GM12878 (cell line): ENCODE results near the gene RIPPLY3. TPM values are rescaled to one million over a fixed set of nuclear protein-coding genes. Genes with fewer than 3 reads are reported as not detected.

Experiments
- ATAC-seq: fragments of 200-7000 bp; cut with Tn5 transposase; 3 replicates; pipeline ENCODE4 v1.9.1; 2020; ENCODE audit warnings: mild to moderate bottlenecking, moderate library complexity
- BruUV-seq: library from RNA; stranded (reverse); fragments of 400-500 nt; replicated peaks from 2 replicates; lab custom pipeline; 2021; lab: Mats Ljungman, UMichigan
- CTCF ChIA-PET: fragments of 300-600 bp; sonication (Branson Sonifier 250); formaldehyde crosslinking; extraction: SDS; loops from one replicate; lab custom pipeline; 2021; ENCODE audit warnings: inconsistent platforms; lab: Yijun Ruan, JAX
- POLR2A ChIA-PET: fragments of 350-600 bp; formaldehyde crosslinking; extraction: SDS; loops from one replicate; lab custom pipeline; 2021; ENCODE audit warnings: inconsistent platforms; lab: Charles Lee
- RAD21 ChIA-PET: fragments of 300-600 bp; sonication (Branson Sonifier 250); formaldehyde crosslinking; loops from one replicate; lab custom pipeline; 2023; ENCODE audit warnings: antibody characterized with exemption; ENCODE audit not compliant: unreplicated experiment; lab: Charles Lee
- SMC1A ChIA-PET: fragments of 300-600 bp; sonication (Branson Sonifier 250); formaldehyde crosslinking; loops from one replicate; lab custom pipeline; 2023; ENCODE audit not compliant: unreplicated experiment, uncharacterized antibody; lab: Charles Lee
- DNase-seq: peaks from one replicate; pipeline ENCODE4 v3.0.0-alpha.2; 2011; ENCODE audit warnings: low read depth, low spot score
- FAIRE-seq: peaks from 3 replicates; lab custom pipeline; 2011; peaks lifted over from hg19 to GRCh38; lab: Jason Lieb, UNC
- H2AFZ ChIP-seq: 2 replicates; pipeline ENCODE4 v1.6.0; 2011; ENCODE audit warnings: low read depth, low read length, control low read depth; ENCODE audit not compliant: control insufficient read depth
- H3K27ac ChIP-seq: 2 replicates; pipeline ENCODE4 v1.5.1; 2011; ENCODE audit warnings: control low read depth; ENCODE audit not compliant: control insufficient read depth, insufficient read depth
- H3K27me3 ChIP-seq, 2 experiments: replicated peaks in 1 of 2; 2 replicates each; pipeline versions ENCODE4 v1.6.0 to v1.6.1; 2011; ENCODE audit warnings: low read length in 1 of 2; ENCODE audit not compliant: control insufficient read depth in 2 of 2, insufficient read depth in 2 of 2
- H3K36me3 ChIP-seq, 2 experiments: 2 replicates each; pipeline ENCODE4 v1.5.1; 2011; ENCODE audit warnings: low read length in 1 of 2; ENCODE audit not compliant: control insufficient read depth in 2 of 2, insufficient read depth in 2 of 2
- H3K4me1 ChIP-seq: 2 replicates; pipeline ENCODE4 v1.6.1; 2011; ENCODE audit warnings: mild to moderate bottlenecking, low read length, moderate library complexity, mixed read lengths; ENCODE audit not compliant: control insufficient read depth, insufficient read depth
- H3K4me2 ChIP-seq: 2 replicates; pipeline ENCODE4 v1.6.0; 2011; ENCODE audit warnings: control low read depth; ENCODE audit not compliant: control insufficient read depth, insufficient read depth
- H3K4me3 ChIP-seq: fragments of 200-600 bp; sonication (generic); 2 replicates; pipeline ENCODE4 v1.5.1; 2016
- H3K79me2 ChIP-seq: 2 replicates; pipeline ENCODE4 v1.6.0; 2011; ENCODE audit warnings: low read length; ENCODE audit not compliant: control insufficient read depth, insufficient read depth
- H3K9ac ChIP-seq: 2 replicates; pipeline ENCODE4 v1.8.0; 2011; ENCODE audit warnings: low read length, control low read depth, mixed read lengths; ENCODE audit not compliant: control insufficient read depth, insufficient read depth
- H3K9me3 ChIP-seq: replicated peaks from 3 replicates; pipeline ENCODE4 v1.5.1; 2011; ENCODE audit warnings: mild to moderate bottlenecking, low read length; ENCODE audit not compliant: control insufficient read depth, insufficient read depth
- H4K20me1 ChIP-seq: 2 replicates; pipeline ENCODE4 v1.6.0; 2011; ENCODE audit not compliant: control insufficient read depth, insufficient read depth
- ESRRA ChIP-seq: IDR thresholded peaks from 2 replicates; pipeline ENCODE4 v1.6.1; 2012; ENCODE audit warnings: mild to moderate bottlenecking, low read length, improper control_type of control experiment
- EZH2 ChIP-seq: IDR thresholded peaks from 2 replicates; pipeline ENCODE4 v1.6.1; 2012; ENCODE audit warnings: low read depth, mild to moderate bottlenecking, control low read depth, inconsistent platforms, low read length, borderline replicate concordance; ENCODE audit not compliant: control insufficient read depth
- HDGF ChIP-seq: fragments of 450-650 bp; IDR thresholded peaks from 2 replicates; pipeline ENCODE4 v1.6.1; 2016; ENCODE audit warnings: antibody characterized with exemption
- NR2C1 ChIP-seq: fragments of 450-650 bp; IDR thresholded peaks from 2 replicates; pipeline ENCODE4 v1.6.1; 2017; ENCODE audit warnings: antibody characterized with exemption, mild to moderate bottlenecking, moderate library complexity
- RCOR1 ChIP-seq: conservative IDR thresholded peaks from 2 replicates; pipeline ENCODE4 v1.6.1; 2012; ENCODE audit warnings: low read depth, low read length, improper control_type of control experiment
- ZBED1 ChIP-seq: IDR thresholded peaks from 2 replicates; pipeline ENCODE4 v1.6.1; 2016; ENCODE audit warnings: borderline replicate concordance
- ZNF384 ChIP-seq: IDR thresholded peaks from 2 replicates; pipeline ENCODE4 v1.6.1; 2012; ENCODE audit warnings: low read depth, mild to moderate bottlenecking, low read length, improper control_type of control experiment, borderline replicate concordance
- WGBS: methylation state at CpG from one replicate; pipeline ENCODE4 v1.1.6; 2016; ENCODE audit warnings: low lambda C conversion rate; ENCODE audit not compliant: insufficient replicate concordance, insufficient coverage; ENCODE audit errors: missing lambda C conversion rate; 5-methylcytosine and 5-hydroxymethylcytosine counted together
- in situ Hi-C: fragments of 300-500 bp; cut with MboI; formaldehyde crosslinking; loops from 9 replicates; pipeline ENCODE4 v1.14.3; 2018; ENCODE audit warnings: mixed read lengths
- intact Hi-C: fragments of 100-400 bp; cut with micrococcal nuclease; formaldehyde crosslinking; loops from one replicate; pipeline ENCODE4 v1.14.2; 2022; ENCODE audit not compliant: unreplicated experiment
- polyA plus RNA-seq, 11 experiments: library from polyadenylated mRNA; depleted of rRNA in 4 of 11; unstranded in 6 of 11; stranded (reverse) in 5 of 11; fragments of >200 nt; fragmentation: Nextera tagmentation in 4 of 11; fragmentation: Illumina TruSeq in 1 of 11; extraction: Ambion mirVana in 4 of 11; extraction: Trizol in 1 of 11; gene quantifications; 1 replicate in 1 of 11; 2 replicates in 10 of 11; pipeline versions ENCODE4 v1.2.1 to v1.2.3, GENCODE V29; 2011 to 2016; ENCODE audit warnings: inconsistent platforms in 2 of 11, missing spikeins in 2 of 11, low read depth in 1 of 11
- total RNA-seq, 4 experiments: library from RNA; depleted of rRNA in 3 of 4; stranded (reverse); fragments of >200 nt in 3 of 4; fragmentation: Illumina TruSeq in 1 of 4; extraction: Trizol in 1 of 4; gene quantifications; 2 replicates each; pipeline versions ENCODE4 v1.2.1 to v1.2.3, GENCODE V29; 2013 to 2021
- TF ChIP-seq, protein P1 (sequence below): fragments of 450-650 bp; IDR thresholded peaks from 2 replicates; pipeline ENCODE4 v1.6.1; 2017; ENCODE audit warnings: mild to moderate bottlenecking, moderate library complexity
- TF ChIP-seq, protein P2 (sequence below): fragments of 450-650 bp; IDR thresholded peaks from 2 replicates; pipeline ENCODE4 v1.6.1; 2016; ENCODE audit warnings: mild to moderate bottlenecking
- TF ChIP-seq, protein P3 (sequence below): fragments of 450-650 bp; IDR thresholded peaks from 2 replicates; pipeline ENCODE4 v1.6.1; 2016; ENCODE audit warnings: mild to moderate bottlenecking

The RIPPLY3 gene
- total and polyA plus RNA-seq, 10 of the 15 experiments (the other 5 are each of a cell fraction or from before 2014, with no cell fraction given) = not detected

DNA sequence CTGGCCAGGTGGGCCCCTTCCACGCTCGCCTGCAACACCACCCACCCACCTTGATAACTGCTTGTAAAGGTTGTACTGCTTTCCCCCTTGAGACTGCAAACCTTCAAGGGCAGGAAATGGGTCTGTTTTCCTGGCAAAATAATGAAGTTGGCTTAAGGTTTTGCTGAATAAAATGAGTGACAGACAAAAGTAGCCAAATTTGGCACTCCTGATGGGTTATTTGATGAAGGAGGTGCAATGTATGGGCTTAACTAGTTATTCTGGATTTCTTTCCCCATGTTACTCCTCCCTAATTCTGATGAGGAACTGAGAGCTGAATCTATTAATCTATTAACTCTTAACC, 25.5 kb upstream of the RIPPLY3 start:
- FAIRE-seq = no peak
- Histone ChIP-seq H3K79me2 (no peaks in the 10 kb centered on the region), H3K9me3 (no peaks in the 10 kb centered on the region), H3K4me1 (peaks cover 15% of the 10 kb centered on the region), H3K4me2 (peak overlapping the region; percentile 91), H3K27me3 (no peaks in the 10 kb centered on the region), H3K9ac (peak overlapping the region; percentile 28), H2AFZ (peak overlapping the region; percentile 73), H3K36me3 (no peaks in the 10 kb centered on the region), H3K4me3 (peak overlapping the region; percentile 47; the same call in 1 of the 2 replicates), H3K27ac (no peak overlapping the region), H4K20me1 (no peaks in the 10 kb centered on the region)
- no TSS peak for BruUV-seq
- RAD21 ChIA-PET = no interaction called here
- in situ Hi-C loops (no loop called here), intact Hi-C loops (loop anchor here (10.0 kb wide), 1 partner anchor 384 kb away; the partner anchor contains the start of gene DYRK1A)
- 0% methylated on average over 2 of the region's 2 CpGs for WGBS
- POLR2A ChIA-PET = interaction anchor here (0.6 kb wide), 1 partner anchor 840 kb away, joined by 4 read pairs; no protein-coding TSS in a partner anchor
- SMC1A ChIA-PET = no interaction called here
- no peak for DNase-seq
- CTCF ChIA-PET = interaction anchor here (2.0 kb wide), 1 partner anchor 29 kb away, joined by 7 read pairs; no protein-coding TSS in a partner anchor
- TF ChIP-seq, protein P1, sequence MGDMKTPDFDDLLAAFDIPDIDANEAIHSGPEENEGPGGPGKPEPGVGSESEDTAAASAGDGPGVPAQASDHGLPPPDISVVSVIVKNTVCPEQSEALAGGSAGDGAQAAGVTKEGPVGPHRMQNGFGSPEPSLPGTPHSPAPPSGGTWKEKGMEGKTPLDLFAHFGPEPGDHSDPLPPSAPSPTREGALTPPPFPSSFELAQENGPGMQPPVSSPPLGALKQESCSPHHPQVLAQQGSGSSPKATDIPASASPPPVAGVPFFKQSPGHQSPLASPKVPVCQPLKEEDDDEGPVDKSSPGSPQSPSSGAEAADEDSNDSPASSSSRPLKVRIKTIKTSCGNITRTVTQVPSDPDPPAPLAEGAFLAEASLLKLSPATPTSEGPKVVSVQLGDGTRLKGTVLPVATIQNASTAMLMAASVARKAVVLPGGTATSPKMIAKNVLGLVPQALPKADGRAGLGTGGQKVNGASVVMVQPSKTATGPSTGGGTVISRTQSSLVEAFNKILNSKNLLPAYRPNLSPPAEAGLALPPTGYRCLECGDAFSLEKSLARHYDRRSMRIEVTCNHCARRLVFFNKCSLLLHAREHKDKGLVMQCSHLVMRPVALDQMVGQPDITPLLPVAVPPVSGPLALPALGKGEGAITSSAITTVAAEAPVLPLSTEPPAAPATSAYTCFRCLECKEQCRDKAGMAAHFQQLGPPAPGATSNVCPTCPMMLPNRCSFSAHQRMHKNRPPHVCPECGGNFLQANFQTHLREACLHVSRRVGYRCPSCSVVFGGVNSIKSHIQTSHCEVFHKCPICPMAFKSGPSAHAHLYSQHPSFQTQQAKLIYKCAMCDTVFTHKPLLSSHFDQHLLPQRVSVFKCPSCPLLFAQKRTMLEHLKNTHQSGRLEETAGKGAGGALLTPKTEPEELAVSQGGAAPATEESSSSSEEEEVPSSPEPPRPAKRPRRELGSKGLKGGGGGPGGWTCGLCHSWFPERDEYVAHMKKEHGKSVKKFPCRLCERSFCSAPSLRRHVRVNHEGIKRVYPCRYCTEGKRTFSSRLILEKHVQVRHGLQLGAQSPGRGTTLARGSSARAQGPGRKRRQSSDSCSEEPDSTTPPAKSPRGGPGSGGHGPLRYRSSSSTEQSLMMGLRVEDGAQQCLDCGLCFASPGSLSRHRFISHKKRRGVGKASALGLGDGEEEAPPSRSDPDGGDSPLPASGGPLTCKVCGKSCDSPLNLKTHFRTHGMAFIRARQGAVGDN = no peak
- TF ChIP-seq, protein P2, sequence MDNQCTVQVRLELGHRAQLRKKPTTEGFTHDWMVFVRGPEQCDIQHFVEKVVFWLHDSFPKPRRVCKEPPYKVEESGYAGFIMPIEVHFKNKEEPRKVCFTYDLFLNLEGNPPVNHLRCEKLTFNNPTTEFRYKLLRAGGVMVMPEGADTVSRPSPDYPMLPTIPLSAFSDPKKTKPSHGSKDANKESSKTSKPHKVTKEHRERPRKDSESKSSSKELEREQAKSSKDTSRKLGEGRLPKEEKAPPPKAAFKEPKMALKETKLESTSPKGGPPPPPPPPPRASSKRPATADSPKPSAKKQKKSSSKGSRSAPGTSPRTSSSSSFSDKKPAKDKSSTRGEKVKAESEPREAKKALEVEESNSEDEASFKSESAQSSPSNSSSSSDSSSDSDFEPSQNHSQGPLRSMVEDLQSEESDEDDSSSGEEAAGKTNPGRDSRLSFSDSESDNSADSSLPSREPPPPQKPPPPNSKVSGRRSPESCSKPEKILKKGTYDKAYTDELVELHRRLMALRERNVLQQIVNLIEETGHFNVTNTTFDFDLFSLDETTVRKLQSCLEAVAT = peak; percentile 87
- TF ChIP-seq RCOR1 = no peak
- TF ChIP-seq EZH2 = no peak
- TF ChIP-seq ZBED1 = no peak
- TF ChIP-seq ZNF384 = peak; percentile 35; the same call in 1 of the 2 replicates
- TF ChIP-seq NR2C1 = no peak
- TF ChIP-seq HDGF = 0 out of 2 replicates have a peak, but pooled peaks have one; percentile 68
- TF ChIP-seq, protein P3, sequence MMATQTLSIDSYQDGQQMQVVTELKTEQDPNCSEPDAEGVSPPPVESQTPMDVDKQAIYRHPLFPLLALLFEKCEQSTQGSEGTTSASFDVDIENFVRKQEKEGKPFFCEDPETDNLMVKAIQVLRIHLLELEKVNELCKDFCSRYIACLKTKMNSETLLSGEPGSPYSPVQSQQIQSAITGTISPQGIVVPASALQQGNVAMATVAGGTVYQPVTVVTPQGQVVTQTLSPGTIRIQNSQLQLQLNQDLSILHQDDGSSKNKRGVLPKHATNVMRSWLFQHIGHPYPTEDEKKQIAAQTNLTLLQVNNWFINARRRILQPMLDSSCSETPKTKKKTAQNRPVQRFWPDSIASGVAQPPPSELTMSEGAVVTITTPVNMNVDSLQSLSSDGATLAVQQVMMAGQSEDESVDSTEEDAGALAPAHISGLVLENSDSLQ = peak; percentile 35; the same call in 1 of the 2 replicates
- TF ChIP-seq ESRRA = no peak
- ATAC-seq = no peak; the same call in 2 of the 3 replicates
